ENCODE results near the gene RHOT1.

RHOT1 gene

GRCh38 chr17:32152130-32152529 is 9.8 kb downstream of the RHOT1 start:
- H3K4me3 ChIP-seq (ENCODE audit: low read depth, low read length): no peak overlapping the region
- peak; percentile 42 for DNase-seq (ENCODE audit: low read depth)
- no peak for TF ChIP-seq CTCF (conservative IDR thresholded peaks at IDR 0.05; ENCODE audit: low read depth, low read length)

GRCh38 chr17:32155896-32156295 is 13.6 kb downstream of the RHOT1 start:
- no peak for DNase-seq (ENCODE audit: low read depth)
- H3K4me3 ChIP-seq (ENCODE audit: low read depth, low read length): no peak overlapping the region
- TF ChIP-seq CTCF (conservative IDR thresholded peaks at IDR 0.05; ENCODE audit: low read depth, low read length): no peak

- TF ChIP-seq CTCF (conservative IDR thresholded peaks at IDR 0.05; ENCODE audit: low read depth, low read length): no peak
- no peak for DNase-seq (ENCODE audit: low read depth)
- no peak overlapping the region for H3K4me3 ChIP-seq (ENCODE audit: low read depth, low read length)
Observed at GRCh38 chr17:32156656-32157055, 14.4 kb downstream of the RHOT1 start.

- no peak overlapping the region for H3K4me3 ChIP-seq (ENCODE audit: low read depth, low read length)
- TF ChIP-seq CTCF (conservative IDR thresholded peaks at IDR 0.05; ENCODE audit: low read depth, low read length): no peak
- DNase-seq (ENCODE audit: low read depth): peak; percentile 89
Observed at GRCh38 chr17:32157225-32157624, 14.9 kb downstream of the RHOT1 start.

GRCh38 chr17:32158870-32159585 is 16.7 kb downstream of the RHOT1 start:
- DNase-seq (ENCODE audit: low read depth): no peak
- no peak overlapping the region for H3K4me3 ChIP-seq (ENCODE audit: low read depth, low read length)
- TF ChIP-seq CTCF (conservative IDR thresholded peaks at IDR 0.05; ENCODE audit: low read depth, low read length): no peak

- no peak for DNase-seq (ENCODE audit: low read depth)
- no peak for TF ChIP-seq CTCF (conservative IDR thresholded peaks at IDR 0.05; ENCODE audit: low read depth, low read length)
- H3K4me3 ChIP-seq (ENCODE audit: low read depth, low read length): no peak overlapping the region
Observed at GRCh38 chr17:32159586-32160438, 17.5 kb downstream of the RHOT1 start.

All from choroid plexus epithelial cell (primary cell).